BLaER1 (cell line): ENCODE results near the gene QPRT.
"Not testable (repeated sequence)": the region's sequence is repeated elsewhere in the genome, so short reads cannot be mapped to it uniquely, and the experiment has no call there.

ENCODE experiments used
- H3K27ac ChIP-seq: shearing (Covaris generic); formaldehyde crosslinking; 2 replicates; pipeline ENCODE4 v1.8.1; 2022
- H3K27me3 ChIP-seq: shearing (Covaris generic); formaldehyde crosslinking; 2 replicates; pipeline ENCODE4 v1.8.1; 2022
- H3K36me3 ChIP-seq: shearing (Covaris generic); formaldehyde crosslinking; 2 replicates; pipeline ENCODE4 v1.8.1; 2022
- H3K4me1 ChIP-seq: shearing (Covaris generic); formaldehyde crosslinking; 2 replicates; pipeline ENCODE4 v1.8.1; 2022
- H3K4me2 ChIP-seq: shearing (Covaris generic); formaldehyde crosslinking; 2 replicates; pipeline ENCODE4 v1.8.1; 2022
- H3K4me3 ChIP-seq: shearing (Covaris generic); formaldehyde crosslinking; 2 replicates; pipeline ENCODE4 v1.8.1; 2022
- H3K9ac ChIP-seq: shearing (Covaris generic); formaldehyde crosslinking; 2 replicates; pipeline ENCODE4 v1.8.1; 2022
- H3K9me3 ChIP-seq: shearing (Covaris generic); formaldehyde crosslinking; 2 replicates; pipeline ENCODE4 v1.8.1; 2022
- H4K20me1 ChIP-seq: shearing (Covaris generic); formaldehyde crosslinking; 2 replicates; pipeline ENCODE4 v1.8.1; 2022
- Cebpa-rat ChIP-seq: shearing (Covaris generic); IDR thresholded peaks from 2 replicates; pipeline ENCODE4 v1.8.1; 2022

The QPRT gene

GRCh38 chr16:29688172-29688571 is 9.2 kb downstream of the QPRT start:
- Histone ChIP-seq H3K4me2 (peak overlapping the region; percentile 81), H3K4me3 (no peak overlapping the region), H3K9me3 (0 out of 2 replicates have a peak, but pooled peaks cover 8% of the 10 kb centered on the region), H3K27ac (peak overlapping the region; percentile 59; the same call in 1 of the 2 replicates), H3K9ac (0 out of 2 replicates have a peak overlapping the region, but pooled peaks have one; percentile 1), H4K20me1 (no peaks in the 10 kb centered on the region), H3K36me3 (peaks cover 38% of the 10 kb centered on the region), H3K27me3 (no peaks in the 10 kb centered on the region), H3K4me1 (peaks cover 71% of the 10 kb centered on the region)
- TF ChIP-seq Cebpa-rat: no peak

GRCh38 chr16:29689490-29690351 is 10.7 kb downstream of the QPRT start:
- Histone ChIP-seq H3K4me1 (peaks cover 69% of the 10 kb centered on the region), H3K36me3 (peaks cover 28% of the 10 kb centered on the region)
- not testable (repeated sequence) for H3K9ac ChIP-seq, H4K20me1 ChIP-seq, H3K27ac ChIP-seq, H3K4me3 ChIP-seq, H3K27me3 ChIP-seq, H3K9me3 ChIP-seq, H3K4me2 ChIP-seq

DNA sequence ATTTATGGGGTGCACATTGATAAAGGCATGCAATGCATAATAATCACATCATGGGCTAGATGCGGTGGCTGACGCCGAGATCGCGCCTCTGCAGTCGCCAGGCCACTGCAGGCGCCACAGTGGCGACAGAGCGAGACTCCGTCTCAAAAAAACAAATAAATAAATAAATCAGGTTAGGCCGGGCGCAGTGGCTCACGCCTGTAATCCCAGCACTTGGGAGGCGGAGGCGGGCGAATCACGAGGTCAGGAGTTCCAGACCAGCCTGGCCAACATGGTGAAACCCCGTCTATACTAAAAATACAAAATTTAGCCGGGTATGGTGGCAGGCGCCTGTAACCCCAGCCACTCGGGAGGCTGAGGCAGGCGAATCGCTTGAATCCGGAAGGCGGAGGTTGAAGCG is 13.6 kb downstream of the QPRT start:
- not testable (repeated sequence) for H4K20me1 ChIP-seq, H3K27ac ChIP-seq, H3K9ac ChIP-seq, H3K27me3 ChIP-seq, H3K4me2 ChIP-seq, H3K4me3 ChIP-seq
- H3K9me3 ChIP-seq: peaks cover 18% of the 10 kb centered on the region
- peaks cover 63% of the 10 kb centered on the region for H3K4me1 ChIP-seq
- peaks cover 36% of the 10 kb centered on the region for H3K36me3 ChIP-seq

GRCh38 chr16:29694384-29695195 is 15.6 kb downstream of the QPRT start:
- Histone ChIP-seq H3K4me3 (peak overlapping the region; percentile 51), H4K20me1 (no peaks in the 10 kb centered on the region), H3K9ac (peak overlapping the region; percentile 63), H3K27me3 (no peaks in the 10 kb centered on the region), H3K4me1 (peaks cover 66% of the 10 kb centered on the region), H3K36me3 (peaks cover 47% of the 10 kb centered on the region), H3K27ac (peak overlapping the region; percentile 88), H3K4me2 (peak overlapping the region; percentile 91), H3K9me3 (peaks cover 37% of the 10 kb centered on the region)
- no peak for TF ChIP-seq Cebpa-rat

- not testable (repeated sequence) for H3K4me3 ChIP-seq, H4K20me1 ChIP-seq, H3K27ac ChIP-seq, H3K9ac ChIP-seq, H3K27me3 ChIP-seq
- peaks cover 40% of the 10 kb centered on the region for H3K9me3 ChIP-seq
- peak overlapping the region; percentile 91 for H3K4me2 ChIP-seq
- peaks cover 72% of the 10 kb centered on the region for H3K4me1 ChIP-seq
- H3K36me3 ChIP-seq: peaks cover 41% of the 10 kb centered on the region
Observed at GRCh38 chr16:29695675-29696074, 16.7 kb downstream of the QPRT start.

- H4K20me1 ChIP-seq: no peaks in the 10 kb centered on the region
- TF ChIP-seq Cebpa-rat: no peak
- peaks cover 41% of the 10 kb centered on the region for H3K9me3 ChIP-seq
- H3K36me3 ChIP-seq: peaks cover 39% of the 10 kb centered on the region
- no peak overlapping the region for H3K9ac ChIP-seq
- no peaks in the 10 kb centered on the region for H3K27me3 ChIP-seq
- H3K4me2 ChIP-seq: no peak overlapping the region
- peaks cover 75% of the 10 kb centered on the region for H3K4me1 ChIP-seq
- H3K4me3 ChIP-seq: no peak overlapping the region
- H3K27ac ChIP-seq: peak overlapping the region; percentile 46; the same call in 1 of the 2 replicates
Observed at GRCh38 chr16:29696881-29697331, 17.9 kb downstream of the QPRT start.

GRCh38 chr16:29697391-29697790 is 18.4 kb downstream of the QPRT start:
- Histone ChIP-seq H4K20me1 (no peaks in the 10 kb centered on the region), H3K27me3 (no peaks in the 10 kb centered on the region), H3K9ac (no peak overlapping the region), H3K4me2 (no peak overlapping the region), H3K4me1 (peaks cover 75% of the 10 kb centered on the region), H3K9me3 (peaks cover 41% of the 10 kb centered on the region), H3K36me3 (peaks cover 39% of the 10 kb centered on the region), H3K27ac (0 out of 2 replicates have a peak overlapping the region, but pooled peaks have one; percentile 46), H3K4me3 (no peak overlapping the region)
- no peak for TF ChIP-seq Cebpa-rat

- TF ChIP-seq Cebpa-rat: no peak
- Histone ChIP-seq H4K20me1 (no peaks in the 10 kb centered on the region), H3K4me1 (peaks cover 75% of the 10 kb centered on the region), H3K9ac (no peak overlapping the region), H3K4me2 (no peak overlapping the region), H3K36me3 (peaks cover 39% of the 10 kb centered on the region), H3K27ac (no peak overlapping the region), H3K4me3 (no peak overlapping the region), H3K9me3 (peaks cover 41% of the 10 kb centered on the region), H3K27me3 (no peaks in the 10 kb centered on the region)
Observed at GRCh38 chr16:29698042-29698441, 19.1 kb downstream of the QPRT start.

GRCh38 chr16:29698484-29699323 is 19.7 kb downstream of the QPRT start:
- no peaks in the 10 kb centered on the region for H3K27me3 ChIP-seq
- no peaks in the 10 kb centered on the region for H4K20me1 ChIP-seq
- no peak overlapping the region for H3K27ac ChIP-seq
- H3K9me3 ChIP-seq: peaks cover 41% of the 10 kb centered on the region
- H3K36me3 ChIP-seq: peaks cover 39% of the 10 kb centered on the region
- H3K4me1 ChIP-seq: peaks cover 75% of the 10 kb centered on the region
- no peak for TF ChIP-seq Cebpa-rat
- H3K4me3 ChIP-seq: no peak overlapping the region
- H3K9ac ChIP-seq: no peak overlapping the region
- H3K4me2 ChIP-seq: peak overlapping the region; percentile 13; the same call in 1 of the 2 replicates
